Measurements from ENCODE around the gene GDF10.

Gene GDF10

DNA sequence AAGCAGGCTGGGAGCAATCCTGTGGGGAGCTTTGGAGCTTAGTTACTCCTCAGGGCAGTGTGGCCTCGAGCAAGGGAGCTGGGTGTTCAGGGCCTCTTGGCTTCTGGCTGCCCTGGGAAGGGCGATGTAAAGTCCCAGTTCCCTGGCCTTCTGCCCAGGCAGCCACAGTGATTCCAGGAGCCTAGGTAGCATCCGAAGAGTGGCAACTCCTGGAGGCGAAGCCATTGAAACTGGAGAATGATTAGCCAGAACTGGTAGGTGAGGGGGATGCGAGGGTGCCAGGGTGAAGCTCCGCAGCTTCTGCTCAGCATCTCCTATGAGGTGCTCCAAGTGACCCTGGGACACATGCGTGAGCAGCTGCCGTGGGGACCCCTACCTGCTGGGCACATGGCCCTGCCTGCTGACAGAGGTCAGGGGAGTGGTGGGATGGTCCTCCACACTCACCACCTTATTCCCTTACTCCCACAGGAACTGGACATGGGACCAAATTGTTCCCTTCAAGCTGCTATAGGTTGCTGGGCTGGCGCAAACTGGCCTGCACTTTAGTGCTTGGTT, 14.5 kb downstream of the GDF10 start:
- Histone ChIP-seq H3K18ac (ENCODE audit: low read depth in 1 of 2, low read length in 2 of 2) (no peak overlapping the region), H3K36me3 (ENCODE audit: control insufficient read depth in 1 of 2, insufficient read depth in 2 of 2, low read depth in 1 of 2, low read length in 2 of 2) (no peaks in the 10 kb centered on the region), H4K91ac (ENCODE audit: low read length) (no peak overlapping the region), H3K9ac (ENCODE audit: low read length) (no peak overlapping the region), H2AK5ac (ENCODE audit: low read length, severe bottlenecking) (no peak overlapping the region), H3K14ac (ENCODE audit: low read length in 2 of 2) (no peak overlapping the region), H2BK120ac (ENCODE audit: low read depth, low read length) (no peak overlapping the region), H3K23ac (ENCODE audit: low read length in 2 of 2) (no peak overlapping the region), H3K4me3 (ENCODE audit: insufficient read depth in 1 of 2, low read depth in 1 of 2, low read length in 2 of 2) (no peak overlapping the region), H3K9me3 (ENCODE audit: control insufficient read depth, low read length) (no peaks in the 10 kb centered on the region), H3K27me3 (ENCODE audit: control insufficient read depth in 1 of 2, insufficient read depth in 1 of 2, low read length in 2 of 2) (peaks cover 6 to 32% of the 10 kb centered on the region in 2 experiments), H4K8ac (ENCODE audit: low read length) (no peak overlapping the region), H2BK15ac (ENCODE audit: low read depth, poor library complexity, severe bottlenecking) (no peak overlapping the region), H2BK5ac (ENCODE audit: low read depth, low read length, poor library complexity, severe bottlenecking) (no peak overlapping the region), H2AFZ (ENCODE audit: low read depth, low read length) (no peak overlapping the region), H3K4ac (ENCODE audit: low read depth in 1 of 2, low read length in 2 of 2) (no peak overlapping the region), H3K27ac (ENCODE audit: low read length, poor library complexity, severe bottlenecking) (no peak overlapping the region), H2BK12ac (ENCODE audit: low read length in 2 of 2) (no peak overlapping the region), H3K79me1 (replicated peaks; ENCODE audit: low read length, poor library complexity, severe bottlenecking) (no peaks in the 10 kb centered on the region), H3K4me2 (ENCODE audit: low read length, poor library complexity, severe bottlenecking) (no peak overlapping the region), H3K4me1 (ENCODE audit: control insufficient read depth, insufficient read depth, low read depth, low read length) (no peaks in the 10 kb centered on the region)
- WGBS, result 78% methylated on average over 9 of the region's 9 CpGs
- no peak for DNase-seq

DNA sequence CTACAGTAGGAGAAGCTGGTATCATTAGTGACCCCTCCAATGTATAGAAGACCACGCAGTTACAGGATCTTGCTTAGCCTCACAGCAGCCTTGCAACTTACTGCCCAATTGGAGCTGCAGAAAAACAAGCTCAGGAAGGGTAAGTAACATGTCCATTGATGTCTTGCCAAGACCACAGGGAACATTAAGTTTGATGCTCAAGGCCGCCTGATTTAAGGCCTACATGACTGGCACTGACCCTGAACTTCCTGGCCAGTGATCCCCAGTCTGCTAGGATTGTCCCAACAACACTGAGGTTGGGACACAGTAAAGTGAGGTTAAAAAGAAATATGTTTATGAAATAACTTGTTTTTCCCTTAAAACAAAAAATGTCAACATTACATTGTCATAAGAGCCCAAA, 15.4 kb downstream of the GDF10 start:
- Histone ChIP-seq H3K23ac (ENCODE audit: low read length in 2 of 2) (no peak overlapping the region), H2AFZ (ENCODE audit: low read depth, low read length) (no peak overlapping the region), H3K4me1 (ENCODE audit: control insufficient read depth, insufficient read depth, low read depth, low read length) (no peaks in the 10 kb centered on the region), H3K9ac (ENCODE audit: low read length) (no peak overlapping the region), H4K91ac (ENCODE audit: low read length) (no peak overlapping the region), H2AK5ac (ENCODE audit: low read length, severe bottlenecking) (no peak overlapping the region), H3K27me3 (ENCODE audit: control insufficient read depth in 1 of 2, insufficient read depth in 1 of 2, low read length in 2 of 2) (peaks cover 15 to 40% of the 10 kb centered on the region in 2 experiments), H3K27ac (ENCODE audit: low read length, poor library complexity, severe bottlenecking) (no peak overlapping the region), H2BK5ac (ENCODE audit: low read depth, low read length, poor library complexity, severe bottlenecking) (no peak overlapping the region), H3K9me3 (ENCODE audit: control insufficient read depth, low read length) (no peaks in the 10 kb centered on the region), H4K8ac (ENCODE audit: low read length) (no peak overlapping the region), H3K4ac (ENCODE audit: low read depth in 1 of 2, low read length in 2 of 2) (no peak overlapping the region), H3K14ac (ENCODE audit: low read length in 2 of 2) (no peak overlapping the region), H2BK15ac (ENCODE audit: low read depth, poor library complexity, severe bottlenecking) (no peak overlapping the region), H3K36me3 (ENCODE audit: control insufficient read depth in 1 of 2, insufficient read depth in 2 of 2, low read depth in 1 of 2, low read length in 2 of 2) (no peaks in the 10 kb centered on the region), H2BK120ac (ENCODE audit: low read depth, low read length) (no peak overlapping the region), H3K79me1 (replicated peaks; ENCODE audit: low read length, poor library complexity, severe bottlenecking) (no peaks in the 10 kb centered on the region), H2BK12ac (ENCODE audit: low read length in 2 of 2) (no peak overlapping the region), H3K4me2 (ENCODE audit: low read length, poor library complexity, severe bottlenecking) (no peak overlapping the region), H3K18ac (ENCODE audit: low read depth in 1 of 2, low read length in 2 of 2) (no peak overlapping the region), H3K4me3 (ENCODE audit: insufficient read depth in 1 of 2, low read depth in 1 of 2, low read length in 2 of 2) (no peak overlapping the region)
- no peak for DNase-seq
- WGBS, result 71% methylated on average over 2 of the region's 2 CpGs

DNA sequence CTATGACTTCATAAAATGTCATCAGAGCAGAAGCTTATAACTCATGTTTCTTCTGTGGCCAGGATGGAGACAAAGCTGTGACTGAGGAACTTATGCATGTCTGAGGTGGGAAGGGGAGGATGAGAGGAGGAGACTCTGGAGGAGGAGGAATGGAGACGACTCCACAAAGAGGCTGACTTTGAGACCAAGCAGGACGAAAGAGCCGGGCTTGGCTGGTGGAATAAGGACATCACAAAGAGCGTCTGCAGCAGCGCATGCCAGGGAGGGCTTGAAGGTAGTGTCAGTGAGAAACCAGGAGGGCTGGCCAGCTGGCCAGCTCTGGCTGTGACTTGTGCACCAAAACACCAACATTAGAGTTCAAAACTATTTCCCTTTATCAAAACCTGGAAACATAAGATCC, 16.1 kb downstream of the GDF10 start:
- H3K23ac ChIP-seq (ENCODE audit: low read length in 2 of 2), result no peak overlapping the region
- no peak overlapping the region for H2AK5ac ChIP-seq (ENCODE audit: low read length, severe bottlenecking)
- no peak overlapping the region for H3K27ac ChIP-seq (ENCODE audit: low read length, poor library complexity, severe bottlenecking)
- no peaks in the 10 kb centered on the region for H3K36me3 ChIP-seq (ENCODE audit: control insufficient read depth in 1 of 2, insufficient read depth in 2 of 2, low read depth in 1 of 2, low read length in 2 of 2)
- H3K4ac ChIP-seq (ENCODE audit: low read depth in 1 of 2, low read length in 2 of 2), result no peak overlapping the region
- no peak overlapping the region for H2BK15ac ChIP-seq (ENCODE audit: low read depth, poor library complexity, severe bottlenecking)
- H2BK5ac ChIP-seq (ENCODE audit: low read depth, low read length, poor library complexity, severe bottlenecking), result no peak overlapping the region
- H3K79me1 ChIP-seq (replicated peaks; ENCODE audit: low read length, poor library complexity, severe bottlenecking), result no peaks in the 10 kb centered on the region
- no peak overlapping the region for H2BK120ac ChIP-seq (ENCODE audit: low read depth, low read length)
- no peak overlapping the region for H2BK12ac ChIP-seq (ENCODE audit: low read length in 2 of 2)
- H2AFZ ChIP-seq (ENCODE audit: low read depth, low read length), result no peak overlapping the region
- no peaks in the 10 kb centered on the region for H3K9me3 ChIP-seq (ENCODE audit: control insufficient read depth, low read length)
- H3K4me1 ChIP-seq (ENCODE audit: control insufficient read depth, insufficient read depth, low read depth, low read length), result no peaks in the 10 kb centered on the region
- DNase-seq, result no peak
- H3K4me3 ChIP-seq (ENCODE audit: insufficient read depth in 1 of 2, low read depth in 1 of 2, low read length in 2 of 2), result no peak overlapping the region
- no peak overlapping the region for H3K14ac ChIP-seq (ENCODE audit: low read length in 2 of 2)
- H3K4me2 ChIP-seq (ENCODE audit: low read length, poor library complexity, severe bottlenecking), result no peak overlapping the region
- no peak overlapping the region for H4K8ac ChIP-seq (ENCODE audit: low read length)
- no peak overlapping the region for H3K18ac ChIP-seq (ENCODE audit: low read depth in 1 of 2, low read length in 2 of 2)
- no peak overlapping the region for H4K91ac ChIP-seq (ENCODE audit: low read length)
- WGBS, result 83% methylated on average over 5 of the region's 5 CpGs
- H3K27me3 ChIP-seq (ENCODE audit: control insufficient read depth in 1 of 2, insufficient read depth in 1 of 2, low read length in 2 of 2), result peaks cover 23 to 39% of the 10 kb centered on the region in 2 experiments
- no peak overlapping the region for H3K9ac ChIP-seq (ENCODE audit: low read length)

DNA sequence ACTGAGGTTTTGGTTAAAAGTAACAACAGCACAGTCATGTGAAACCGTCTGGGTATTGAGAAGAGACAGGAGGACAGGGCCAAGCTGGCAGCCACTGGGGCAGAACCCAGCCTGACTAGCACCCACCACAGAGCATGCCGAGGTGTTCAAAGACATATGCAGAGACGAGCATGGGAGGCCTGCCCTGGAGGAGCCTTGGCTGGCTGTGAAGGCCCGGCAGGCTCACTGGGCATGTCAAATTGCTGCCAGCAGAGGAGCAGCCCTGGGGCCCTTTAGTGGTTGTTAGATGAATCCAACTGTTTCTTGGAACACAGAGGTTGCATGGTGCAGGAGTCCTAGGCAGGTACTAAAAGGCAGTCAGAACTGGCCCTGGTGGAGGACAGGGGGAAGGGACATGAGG, 17.3 kb downstream of the GDF10 start:
- no peak overlapping the region for H3K18ac ChIP-seq (ENCODE audit: low read depth in 1 of 2, low read length in 2 of 2)
- H3K36me3 ChIP-seq (ENCODE audit: control insufficient read depth in 1 of 2, insufficient read depth in 2 of 2, low read depth in 1 of 2, low read length in 2 of 2), result no peaks in the 10 kb centered on the region
- H2BK5ac ChIP-seq (ENCODE audit: low read depth, low read length, poor library complexity, severe bottlenecking), result no peak overlapping the region
- no peaks in the 10 kb centered on the region for H3K9me3 ChIP-seq (ENCODE audit: control insufficient read depth, low read length)
- H3K4me3 ChIP-seq (ENCODE audit: insufficient read depth in 1 of 2, low read depth in 1 of 2, low read length in 2 of 2), result no peak overlapping the region
- no peak overlapping the region for H3K14ac ChIP-seq (ENCODE audit: low read length in 2 of 2)
- H2AK5ac ChIP-seq (ENCODE audit: low read length, severe bottlenecking), result no peak overlapping the region
- H3K4me1 ChIP-seq (ENCODE audit: control insufficient read depth, insufficient read depth, low read depth, low read length), result no peaks in the 10 kb centered on the region
- no peak overlapping the region for H2BK15ac ChIP-seq (ENCODE audit: low read depth, poor library complexity, severe bottlenecking)
- no peak overlapping the region for H3K23ac ChIP-seq (ENCODE audit: low read length in 2 of 2)
- no peak overlapping the region for H2BK120ac ChIP-seq (ENCODE audit: low read depth, low read length)
- no peak overlapping the region for H4K91ac ChIP-seq (ENCODE audit: low read length)
- H2BK12ac ChIP-seq (ENCODE audit: low read length in 2 of 2), result no peak overlapping the region
- H3K27me3 ChIP-seq (ENCODE audit: control insufficient read depth in 1 of 2, insufficient read depth in 1 of 2, low read length in 2 of 2), result peaks cover 34 to 39% of the 10 kb centered on the region in 2 experiments
- DNase-seq, result no peak
- no peak overlapping the region for H2AFZ ChIP-seq (ENCODE audit: low read depth, low read length)
- no peak overlapping the region for H3K4me2 ChIP-seq (ENCODE audit: low read length, poor library complexity, severe bottlenecking)
- H3K4ac ChIP-seq (ENCODE audit: low read depth in 1 of 2, low read length in 2 of 2), result no peak overlapping the region
- no peak overlapping the region for H3K9ac ChIP-seq (ENCODE audit: low read length)
- H3K27ac ChIP-seq (ENCODE audit: low read length, poor library complexity, severe bottlenecking), result no peak overlapping the region
- WGBS, result 70% methylated on average over 4 of the region's 4 CpGs
- no peak overlapping the region for H4K8ac ChIP-seq (ENCODE audit: low read length)
- no peaks in the 10 kb centered on the region for H3K79me1 ChIP-seq (replicated peaks; ENCODE audit: low read length, poor library complexity, severe bottlenecking)

Data from mesenchymal stem cell (in vitro differentiated cells and primary cell).